DMS53 (cell line): ENCODE measurements around the gene CRISP1.

Experiments used
- DNase-seq: peaks from one replicate; lab custom pipeline; 2025; lab: John Stamatoyannopoulos, UW

Gene CRISP1

GRCh38 chr6:49841424-49841823 is 24.9 kb downstream of the CRISP1 start:
- no peak for DNase-seq

DNA sequence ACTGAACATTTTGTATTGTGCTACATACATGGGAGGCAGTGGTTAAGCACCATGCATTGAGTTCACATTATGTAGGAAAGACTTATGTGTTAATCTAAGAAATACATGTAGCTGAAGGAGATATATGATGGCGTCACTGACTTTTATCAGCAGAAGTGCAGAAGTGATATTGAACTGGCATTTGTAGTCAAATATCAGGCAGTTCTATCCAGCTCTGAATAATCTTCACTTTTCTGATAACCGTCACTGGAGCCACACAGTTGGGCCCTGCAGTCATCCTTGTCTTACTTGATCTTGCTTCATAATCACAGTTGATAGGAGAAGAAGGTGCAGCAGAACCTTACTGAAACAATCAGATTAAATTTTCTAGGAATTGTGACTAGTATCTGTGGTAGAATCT is 26.4 kb downstream of the CRISP1 start:
- DNase-seq = no peak

DNA sequence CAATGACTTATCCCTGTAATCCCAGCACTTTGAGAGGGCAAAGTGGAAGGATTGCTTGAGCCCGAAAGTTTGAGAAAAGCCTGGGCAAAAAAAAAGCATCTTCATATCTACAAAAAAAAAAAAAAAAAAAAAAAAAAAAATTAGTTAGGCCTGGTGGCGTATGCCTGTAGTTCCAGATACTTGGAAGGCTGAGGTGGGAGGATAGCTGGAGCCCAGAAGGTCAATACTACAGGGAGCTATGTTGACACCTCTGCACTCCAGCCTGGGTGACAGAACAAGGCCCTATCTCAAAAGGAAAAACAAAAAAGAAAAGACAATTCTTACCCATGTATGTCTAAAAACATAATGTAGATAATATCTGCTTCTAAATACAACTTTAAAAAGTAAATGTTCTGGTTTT is 27.2 kb downstream of the CRISP1 start:
- no peak for DNase-seq

DNA sequence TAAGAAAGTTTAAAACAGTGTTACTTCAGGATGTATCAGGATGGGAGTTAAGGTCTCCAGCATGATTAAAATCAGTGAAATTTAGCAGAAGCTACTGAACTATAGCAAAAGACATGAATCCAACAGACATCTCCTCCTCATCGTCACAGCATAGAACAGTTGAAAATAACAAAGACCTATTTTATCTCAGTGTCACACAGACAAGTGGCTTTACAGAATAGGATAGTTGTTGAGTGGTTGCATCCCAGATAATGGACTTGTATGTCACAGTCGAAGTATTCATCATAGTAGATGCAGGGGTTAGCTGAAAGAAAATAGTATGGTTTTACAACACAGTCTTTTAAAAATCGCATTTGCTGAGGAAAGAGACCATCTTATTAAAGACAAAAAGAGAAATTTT is 31.2 kb downstream of the CRISP1 start:
- DNase-seq = no peak

- no peak for DNase-seq
These were observed 32.9 kb downstream of the CRISP1 start for GRCh38 chr6:49833386-49833785.

- DNase-seq = no peak
These were observed 39.5 kb downstream of the CRISP1 start for GRCh38 chr6:49826743-49827406.

DNA sequence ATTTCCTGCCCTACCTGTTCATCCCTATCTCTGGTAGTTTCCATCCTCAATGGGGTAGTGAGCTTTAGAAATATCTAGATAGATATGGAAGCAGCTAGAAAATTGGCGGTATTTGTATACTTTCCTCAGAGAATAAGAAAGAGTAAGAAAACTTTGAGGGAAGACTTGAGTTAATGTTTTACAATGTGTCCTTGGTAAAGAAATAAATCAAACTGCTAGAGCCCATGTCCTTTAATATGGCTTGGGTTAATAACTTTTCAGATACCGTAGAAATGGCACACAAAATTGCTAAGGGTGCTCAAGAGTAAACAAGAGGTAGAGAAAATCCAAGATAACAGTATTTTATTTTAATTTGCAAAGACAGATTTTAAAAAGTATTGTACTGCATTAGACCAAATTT is 51.2 kb downstream of the CRISP1 start:
- no peak for DNase-seq

GRCh38 chr6:49813248-49813647 is 53.1 kb downstream of the CRISP1 start:
- DNase-seq = no peak

DNA sequence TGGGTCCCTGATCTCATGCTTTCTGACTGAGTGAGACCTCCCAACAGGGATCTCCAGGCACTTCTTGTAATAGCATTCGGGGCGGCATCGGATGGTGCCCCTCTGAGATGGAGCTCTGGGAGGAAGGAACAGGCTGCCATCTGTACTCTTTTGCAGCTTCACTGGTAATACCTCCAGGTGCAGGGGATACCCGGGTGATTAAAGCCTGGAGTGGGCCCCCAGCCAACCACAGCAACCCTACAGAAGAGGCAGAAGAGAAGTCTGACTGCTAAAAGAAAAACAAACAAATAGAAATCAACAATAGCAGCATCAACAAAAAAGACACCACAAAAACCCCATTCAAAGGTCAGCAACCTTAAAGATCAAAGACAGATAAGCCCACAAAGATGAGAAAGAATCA is 60.2 kb downstream of the CRISP1 start:
- DNase-seq = peak; percentile 46

DNA sequence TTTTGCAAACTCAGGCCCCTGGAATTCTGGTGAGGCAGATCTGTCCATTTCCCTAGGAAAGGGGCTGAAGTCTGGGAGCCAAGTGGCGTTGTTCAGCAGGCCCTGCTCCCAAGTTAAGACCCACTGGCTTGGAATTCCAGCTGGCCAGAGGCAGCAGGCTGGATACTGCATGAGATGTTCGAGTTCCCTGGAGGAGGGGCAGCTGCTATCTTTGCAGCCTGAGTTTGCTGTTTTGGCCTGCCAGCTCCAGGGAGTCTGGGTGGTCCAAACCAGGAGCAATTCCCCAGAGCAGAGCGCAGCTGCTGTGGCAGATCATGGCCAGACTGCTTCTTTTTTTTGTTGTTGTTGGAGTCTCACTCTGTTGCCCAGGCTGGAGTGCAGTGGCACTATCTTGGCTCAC is 61.1 kb downstream of the CRISP1 start:
- DNase-seq = no peak

DNA sequence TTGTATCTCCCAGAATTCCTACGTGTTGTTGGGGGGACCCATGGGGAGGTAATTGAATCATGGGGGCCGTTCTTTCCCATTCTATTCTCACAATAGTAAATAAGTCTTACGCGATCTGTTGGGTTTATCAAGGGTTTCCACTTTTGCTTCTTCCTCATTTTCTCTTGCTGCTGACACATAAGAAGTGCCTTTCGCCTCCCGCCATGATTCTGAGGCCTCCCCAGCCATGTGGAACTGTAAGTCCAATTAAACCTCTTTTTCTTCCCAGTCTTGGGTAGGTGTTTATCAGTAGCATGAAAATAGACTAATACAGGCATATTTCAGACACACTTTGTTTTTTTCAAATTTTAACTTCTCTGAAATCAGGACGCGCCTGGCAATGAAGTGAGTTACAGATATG is 64.8 kb downstream of the CRISP1 start:
- DNase-seq = no peak

GRCh38 chr6:49799090-49799489 is 67.2 kb downstream of the CRISP1 start:
- DNase-seq = no peak

DNA sequence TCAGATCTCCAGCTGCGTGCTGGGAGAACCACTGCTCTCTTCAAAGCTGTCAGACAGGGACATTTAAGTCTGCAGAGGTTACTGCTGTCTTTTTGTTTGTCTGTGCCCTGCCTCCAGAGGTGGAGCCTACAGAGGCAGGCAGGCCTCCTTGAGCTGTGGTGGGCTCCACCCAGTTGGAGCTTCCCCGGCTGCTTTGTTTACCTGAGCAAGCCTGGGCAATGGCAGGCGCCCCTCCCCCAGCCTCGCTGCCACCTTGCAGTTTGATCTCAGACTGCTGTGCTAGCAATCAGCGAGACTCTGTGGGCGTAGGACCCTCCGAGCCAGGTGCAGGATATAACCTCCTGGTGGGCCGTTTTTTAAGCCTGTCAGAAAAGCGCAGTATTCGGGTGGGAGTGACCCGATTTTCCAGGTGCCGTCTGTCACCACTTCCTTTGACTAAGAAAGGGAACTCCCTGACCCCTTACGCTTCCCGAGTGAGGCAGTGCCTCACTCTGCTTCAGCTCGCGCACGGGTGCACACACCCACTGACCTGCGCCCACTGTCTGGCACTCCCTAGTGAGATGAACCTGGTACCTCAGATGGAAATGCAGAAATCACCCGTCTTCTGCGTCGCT is 69.4 kb downstream of the CRISP1 start:
- DNase-seq = peak; percentile 74

GRCh38 chr6:49790341-49790740 is 76.0 kb downstream of the CRISP1 start:
- DNase-seq = no peak

- DNase-seq = peak; percentile 66
These were observed 79.2 kb downstream of the CRISP1 start, which contains the start of gene PGK2 for GRCh38 chr6:49787176-49787575. Gene PGK2 (minus strand): TSS chr6:49787285. CDS start chr6:49787187, 98 bp downstream.

- DNase-seq = no peak
These were observed 82.1 kb downstream of the CRISP1 start for GRCh38 chr6:49784272-49784671.
